OCI-LY3 (cell line): Measurements from ENCODE around the gene ZSCAN2.

ENCODE experiments used
- CTCF ChIP-seq: fragments of 200-600, 300-600 bp; sonication (generic); IDR thresholded peaks from 2 replicates; pipeline ENCODE4 v1.5.1; 2014; ENCODE audit warnings: antibody characterized with exemption, low read length, low read depth
- EZH2phosphoT487 ChIP-seq: fragments of 200-600 bp; shearing (Covaris generic); IDR thresholded peaks from 2 replicates; pipeline ENCODE4 v1.6.1; 2018; ENCODE audit warnings: antibody characterized with exemption, mixed run types, low read depth

GRCh38 chr15:84599906-84600305, 903 bp upstream of the ZSCAN2 start:
- TF ChIP-seq CTCF (no peak), EZH2phosphoT487 (no peak)
